ENCODE data around the gene ZBTB22.
"Not testable (repeated sequence)": the region's sequence is repeated elsewhere in the genome, so short reads cannot be mapped to it uniquely, and the experiment has no call there.

ZBTB22 gene

DNA sequence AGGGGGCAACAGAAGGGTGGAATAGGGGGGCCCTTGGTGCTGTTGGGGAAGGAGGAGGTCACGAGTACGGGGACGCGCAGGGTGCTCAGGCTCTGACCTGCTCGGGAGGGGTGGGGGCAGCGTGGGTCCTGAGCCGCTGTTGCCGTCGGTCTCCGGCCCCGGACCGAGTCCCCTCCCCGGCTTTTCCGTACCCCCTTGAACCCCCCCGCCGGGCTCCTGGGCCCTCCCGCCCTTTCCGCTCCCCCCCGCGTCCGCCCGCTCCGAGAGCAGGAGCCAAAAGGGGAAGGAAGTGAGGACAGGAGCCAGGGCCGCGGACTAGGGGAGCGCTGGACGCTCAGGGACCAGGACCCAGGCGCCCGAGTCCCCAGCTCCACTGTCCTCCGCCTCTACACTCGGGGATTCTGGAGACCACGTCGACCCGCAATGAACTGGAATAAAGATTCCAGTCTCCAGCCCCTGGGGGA is 18.7 kb downstream of the ZBTB22 start, which contains the start of gene RGL2:
TSS of gene RGL2 (minus strand) at position 170 of the 464 bp plus-strand sequence. CDS start 332 bp downstream, outside the sequence.
- peak; percentile 68 for DNase-seq

DNA sequence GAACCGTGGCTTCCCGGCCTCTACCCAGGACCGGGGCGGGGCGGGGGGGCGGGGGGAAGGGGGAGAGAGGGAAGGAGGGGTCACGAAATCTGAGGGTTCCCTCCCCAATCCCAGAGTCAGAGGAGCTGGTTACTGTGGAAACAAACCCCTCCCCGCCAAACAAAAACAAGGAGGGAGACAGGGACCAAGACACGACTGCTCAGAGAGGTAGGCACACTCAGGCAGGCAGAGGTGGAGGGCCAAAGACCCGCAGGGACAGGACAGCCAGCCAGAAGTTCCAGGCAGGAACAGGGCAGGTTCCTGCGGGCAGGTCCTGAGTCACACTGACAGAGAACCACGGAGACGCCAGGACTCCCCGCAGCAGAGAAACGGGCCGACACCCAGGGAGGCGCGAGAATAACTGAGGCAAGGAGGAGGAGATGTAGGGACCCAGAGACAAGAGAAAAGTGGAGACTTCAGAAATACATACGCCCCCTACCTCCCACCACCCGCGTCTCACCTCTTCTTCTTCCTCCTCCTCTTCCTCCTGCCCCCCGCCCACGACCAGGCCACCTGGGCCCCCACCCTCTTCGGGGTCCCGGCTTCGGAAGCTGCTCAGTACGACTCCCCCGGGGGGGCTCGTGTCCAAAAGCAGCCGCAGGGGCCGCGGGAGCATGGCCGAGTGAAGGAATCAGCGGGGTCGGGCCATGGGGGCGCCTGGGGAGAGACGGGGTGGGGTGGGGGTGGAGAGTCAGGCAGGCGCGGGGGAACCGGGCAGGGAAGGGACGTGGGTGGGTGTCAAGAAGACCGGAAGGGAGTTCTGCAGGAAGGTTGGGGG is 19.4 kb downstream of the ZBTB22 start:
- DNase-seq: peak; percentile 78

DNA sequence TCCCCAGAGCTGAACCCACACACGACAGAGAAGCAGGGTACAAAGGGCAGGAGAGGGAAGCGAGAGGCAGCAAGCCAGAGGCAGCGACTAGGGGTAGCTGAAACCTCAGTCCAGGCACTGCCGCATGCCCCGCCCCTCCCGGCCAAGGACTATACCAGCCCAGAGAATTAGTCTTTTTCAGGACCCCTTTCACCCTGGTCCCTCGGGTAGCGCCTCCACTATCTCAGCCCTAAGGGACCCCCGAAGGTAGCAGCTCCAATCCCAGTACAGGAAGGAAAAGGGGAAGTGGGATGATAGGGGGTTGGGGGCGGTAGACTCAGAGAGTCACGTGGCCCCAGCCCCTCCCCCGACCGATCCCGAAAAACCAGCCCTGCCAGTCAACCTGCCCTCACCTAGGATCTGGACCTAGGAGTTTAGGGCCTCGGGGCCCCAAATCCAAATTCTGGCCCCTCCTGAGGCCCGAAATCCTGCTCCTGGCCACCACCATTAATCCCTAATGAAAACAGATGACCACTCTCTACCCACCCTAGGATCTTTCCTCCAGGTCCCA is 20.1 kb downstream of the ZBTB22 start:
- DNase-seq: no peak

DNA sequence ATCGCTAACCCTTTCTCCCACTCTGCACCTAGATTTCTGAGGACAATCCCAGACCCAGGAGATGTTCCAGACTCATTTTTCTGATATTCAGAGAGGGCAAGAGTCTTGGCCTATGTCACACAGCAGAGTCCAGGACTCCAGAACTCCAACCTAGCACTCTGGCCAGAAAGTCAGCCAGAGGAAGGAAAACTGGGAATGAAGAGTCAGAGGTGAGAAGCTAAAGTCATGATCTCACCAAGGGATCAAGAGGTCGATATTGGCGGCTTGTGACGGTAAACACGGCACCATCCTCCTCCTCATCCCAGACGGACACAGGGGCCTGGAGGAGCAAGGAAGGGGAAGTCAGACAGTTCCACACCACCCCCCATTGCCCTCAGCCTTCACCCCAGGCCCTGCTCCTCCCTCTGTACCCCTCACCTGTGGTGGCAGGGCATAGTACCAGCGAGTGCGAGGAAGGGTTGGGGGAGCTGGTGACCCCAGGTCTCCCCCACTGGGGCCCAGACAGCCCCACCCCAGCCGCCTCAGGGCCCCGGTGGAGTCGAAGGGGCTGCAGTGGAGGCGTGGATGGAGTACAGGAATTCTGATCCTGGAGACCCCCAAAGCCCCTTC is 20.6 kb downstream of the ZBTB22 start:
- DNase-seq: no peak

DNA sequence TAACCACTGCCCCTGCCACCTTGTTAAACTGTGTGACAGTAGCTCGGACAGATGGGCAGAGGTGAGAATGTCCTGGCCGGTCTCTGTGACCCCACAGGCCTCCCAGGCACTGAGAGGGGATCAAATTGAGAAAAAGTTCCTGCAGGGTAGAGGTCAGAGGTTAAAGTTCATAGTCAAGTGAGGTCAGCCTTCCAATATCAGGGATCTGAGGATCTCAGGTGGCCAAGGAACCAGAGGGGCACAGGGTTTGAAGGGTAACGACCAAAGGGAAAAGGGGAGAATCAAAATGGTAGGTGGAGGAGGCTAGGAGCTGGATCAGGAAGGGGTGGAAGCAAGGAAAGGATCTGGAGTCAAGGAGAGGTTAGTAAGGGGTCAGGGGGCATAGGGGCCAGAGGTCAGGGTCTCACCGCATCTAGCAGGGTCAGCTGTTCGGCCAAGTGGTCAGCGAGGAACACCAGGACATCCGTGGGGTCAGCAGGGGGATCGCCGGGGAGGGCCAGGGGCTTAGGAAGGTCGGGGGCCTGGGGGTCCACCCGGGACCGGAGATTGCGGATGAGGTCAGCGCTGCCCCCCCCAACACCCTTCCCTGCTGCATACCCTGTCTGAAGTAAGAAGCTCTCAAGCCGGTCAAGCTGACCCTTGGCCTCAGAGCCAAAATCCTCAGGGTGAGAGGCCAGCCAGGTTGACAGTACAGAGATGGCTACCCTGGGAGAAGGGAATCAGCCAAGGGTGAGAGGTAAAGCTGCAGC is 21.7 kb downstream of the ZBTB22 start:
- no peak for DNase-seq

DNA sequence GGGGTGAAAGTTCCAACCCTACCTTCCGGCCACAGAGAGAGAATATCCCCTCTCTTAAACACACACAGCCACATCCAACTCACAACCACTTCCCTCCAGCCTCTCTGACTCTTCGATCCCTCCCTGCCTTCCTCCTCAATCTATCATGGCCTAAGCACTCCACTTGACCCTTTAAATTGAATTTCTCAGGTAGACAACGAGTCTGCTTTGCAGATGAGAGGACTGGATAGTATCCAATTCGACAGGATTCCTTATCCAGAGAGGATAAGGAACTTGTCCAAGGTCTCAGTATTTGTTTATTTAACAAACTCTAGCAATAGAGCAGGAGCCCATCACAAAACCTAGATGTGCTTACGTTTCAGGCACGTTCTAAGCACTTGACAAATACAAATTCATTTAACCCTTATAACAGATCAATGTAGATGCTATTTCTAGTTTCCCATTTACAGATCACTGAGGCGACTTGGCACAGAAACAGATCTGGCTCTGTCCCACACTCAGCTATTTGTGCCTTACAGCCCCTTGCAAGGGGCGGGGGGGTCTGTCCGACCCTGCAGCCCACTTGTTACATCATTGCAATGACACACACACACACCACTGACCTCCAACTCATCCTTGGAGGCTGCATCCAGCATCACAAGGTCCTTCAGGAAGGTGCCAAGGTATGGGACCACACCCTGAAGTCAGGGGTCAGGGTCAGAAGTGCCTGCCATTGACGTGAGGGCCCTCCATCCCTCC is 23.3 kb downstream of the ZBTB22 start:
- DNase-seq: no peak

DNA sequence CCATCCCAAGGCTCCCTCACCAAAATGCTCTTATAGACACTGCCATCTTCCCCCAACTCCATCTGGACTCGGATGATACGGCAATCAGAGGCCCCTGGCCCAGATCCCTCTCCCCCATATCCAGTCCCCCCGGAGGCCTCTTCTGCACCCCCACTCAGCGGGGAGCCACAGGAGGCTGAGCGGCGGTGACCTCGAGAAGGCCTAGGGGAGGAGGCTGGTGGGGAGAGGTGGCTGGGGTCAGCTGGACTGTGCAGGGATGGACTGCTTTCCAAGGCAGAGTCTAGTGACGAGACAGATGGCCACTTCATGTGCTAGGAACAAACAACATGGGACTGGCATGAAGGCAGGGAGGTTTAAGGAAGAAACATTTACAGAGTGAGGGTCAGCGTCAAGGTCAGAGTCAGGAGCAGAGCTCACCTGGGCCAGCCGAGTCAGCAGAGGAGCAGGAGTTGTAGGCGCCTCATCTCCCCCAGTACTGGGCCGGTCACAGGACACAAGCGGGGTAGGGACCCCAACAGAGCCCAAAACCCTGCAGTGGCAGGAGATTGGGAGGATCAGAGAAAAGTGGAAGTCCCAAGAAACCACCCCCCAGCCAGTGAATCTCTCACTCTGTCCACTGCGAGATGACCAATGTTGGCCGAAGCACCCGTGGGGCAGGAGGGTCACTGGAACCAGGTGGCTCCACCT is 24.4 kb downstream of the ZBTB22 start:
- no peak for DNase-seq

DNA sequence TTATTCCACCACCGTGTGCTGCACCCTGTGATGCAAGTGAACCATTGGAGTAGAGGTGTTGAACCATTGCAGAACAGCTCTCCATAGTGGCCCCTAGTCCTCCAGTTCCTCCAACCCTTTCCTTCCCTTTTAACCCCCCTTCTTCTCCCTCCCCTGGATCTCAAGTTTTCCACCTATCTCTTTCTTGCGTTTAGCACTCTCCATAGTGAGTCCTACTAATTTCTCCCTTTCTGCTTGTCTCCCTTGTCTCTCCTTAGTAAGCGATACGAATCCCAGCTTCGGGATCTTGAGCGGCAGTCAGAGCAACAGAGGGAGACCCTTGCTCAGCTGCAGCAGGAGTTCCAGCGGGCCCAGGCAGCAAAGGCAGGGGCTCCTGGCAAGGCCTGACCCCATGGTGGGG is 27.1 kb downstream of the ZBTB22 start:
- DNase-seq: no peak

DNA sequence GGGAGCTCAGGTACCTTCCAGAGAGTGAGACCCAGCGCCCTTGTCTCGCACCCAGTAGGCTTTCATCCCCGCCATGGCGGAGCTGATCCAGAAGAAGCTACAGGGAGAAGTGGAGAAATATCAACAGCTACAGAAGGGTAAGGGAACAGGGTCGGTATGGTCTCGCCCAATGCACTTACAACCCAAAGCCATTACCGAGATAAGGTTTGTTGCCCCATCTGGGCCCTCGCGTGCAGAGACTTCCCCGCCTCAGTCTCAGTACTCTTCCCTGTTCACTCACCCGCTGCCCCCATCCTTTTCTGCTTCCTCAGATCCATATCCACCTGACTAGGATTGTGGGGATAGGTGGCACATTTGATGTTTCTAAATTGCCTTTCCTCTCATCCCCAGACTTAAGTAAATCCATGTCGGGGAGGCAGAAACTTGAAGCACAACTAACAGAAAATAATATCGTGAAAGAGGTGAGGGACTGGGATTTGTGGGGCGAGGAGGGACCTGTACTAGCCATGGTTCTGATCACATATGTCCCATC is 27.7 kb downstream of the ZBTB22 start:
- DNase-seq: no peak

DNA sequence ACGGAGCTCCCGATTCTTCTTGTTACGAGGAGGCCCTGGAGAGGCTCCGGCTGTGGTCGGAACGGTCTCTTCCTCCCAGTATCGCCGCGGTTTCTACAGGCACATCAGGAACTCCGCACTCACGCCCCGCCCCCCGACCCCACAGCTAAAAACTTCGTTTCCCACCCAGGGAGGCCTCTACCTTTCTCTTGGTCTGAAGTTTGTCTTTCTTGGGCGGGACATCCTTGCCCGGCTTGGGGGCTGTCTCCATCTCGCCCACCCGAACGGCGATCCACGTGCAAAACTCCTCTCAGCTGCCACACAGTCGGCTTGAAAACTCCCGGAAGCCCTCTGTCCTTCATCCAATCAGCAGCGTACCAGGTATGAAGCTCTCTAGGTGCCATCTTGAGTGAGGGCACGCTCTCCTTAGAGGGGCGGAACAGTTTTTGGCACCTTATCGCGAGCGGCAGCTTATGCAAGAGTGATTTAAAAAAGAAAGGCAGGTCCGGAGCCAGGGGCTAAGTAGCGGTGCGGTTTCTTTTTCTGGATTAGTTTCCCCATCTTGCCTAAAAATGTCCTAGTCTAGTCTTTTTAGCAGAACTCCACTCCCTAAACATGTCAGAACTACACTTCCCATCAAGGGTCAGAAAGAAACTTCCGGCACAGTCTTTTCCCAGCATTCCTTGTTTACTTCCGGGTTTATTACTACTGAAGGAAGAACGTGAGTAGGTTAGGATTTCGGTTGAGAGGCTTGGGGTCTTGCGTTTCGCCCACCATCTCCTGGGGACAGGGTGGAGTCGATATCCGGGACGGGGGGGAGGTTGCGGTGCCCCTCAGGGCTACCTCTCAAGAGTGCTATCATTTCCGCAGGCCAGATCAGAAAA is 28.4 kb downstream of the ZBTB22 start, which contains the start of the genes PFDN6 and WDR46:
TSS of gene PFDN6 (plus strand) at position 681 of the 863 bp plus-strand sequence. CDS start 256 bp downstream, outside the sequence.
TSS of gene WDR46 (minus strand) at position 319 of the 863 bp plus-strand sequence. CDS start at position 250, 69 bp downstream.
- DNase-seq: peak; percentile 91

DNA sequence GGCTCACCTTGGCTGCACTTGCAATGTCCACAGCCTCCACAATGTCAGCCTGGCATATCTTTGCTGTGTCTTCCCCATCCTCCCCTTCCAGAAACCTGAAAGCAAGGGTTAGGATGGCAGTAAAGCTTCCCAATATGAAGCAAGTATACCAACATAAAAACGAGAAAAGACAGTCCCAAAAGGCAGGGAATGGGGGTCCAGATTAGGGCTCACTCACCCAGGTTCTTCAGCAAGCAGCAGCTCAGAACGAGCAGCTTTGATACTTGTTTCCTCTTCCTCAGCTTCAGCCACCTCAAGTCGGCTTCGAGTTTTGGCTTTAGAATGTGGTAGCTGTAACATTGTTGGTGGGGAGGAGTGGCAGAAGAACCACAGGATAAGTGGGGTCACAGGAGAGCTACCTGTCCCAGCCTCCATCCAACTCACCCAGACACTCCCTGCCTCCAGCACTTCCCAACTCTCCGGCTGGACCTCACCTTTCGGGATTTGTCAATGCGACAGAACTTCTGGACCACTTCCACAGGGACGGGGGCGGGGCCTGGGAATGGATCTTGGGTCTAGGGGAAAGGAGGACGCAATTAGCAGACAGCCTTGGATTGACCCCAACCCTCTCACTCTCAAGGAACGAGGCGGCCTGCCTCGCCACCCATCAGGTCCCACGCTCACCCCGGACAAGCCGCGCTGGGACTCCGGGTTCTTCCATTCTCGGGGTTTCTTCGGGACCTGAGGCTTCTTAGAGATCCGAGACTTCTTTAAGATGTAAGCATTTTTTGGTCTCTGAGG is 29.2 kb downstream of the ZBTB22 start:
- no peak for DNase-seq

DNA sequence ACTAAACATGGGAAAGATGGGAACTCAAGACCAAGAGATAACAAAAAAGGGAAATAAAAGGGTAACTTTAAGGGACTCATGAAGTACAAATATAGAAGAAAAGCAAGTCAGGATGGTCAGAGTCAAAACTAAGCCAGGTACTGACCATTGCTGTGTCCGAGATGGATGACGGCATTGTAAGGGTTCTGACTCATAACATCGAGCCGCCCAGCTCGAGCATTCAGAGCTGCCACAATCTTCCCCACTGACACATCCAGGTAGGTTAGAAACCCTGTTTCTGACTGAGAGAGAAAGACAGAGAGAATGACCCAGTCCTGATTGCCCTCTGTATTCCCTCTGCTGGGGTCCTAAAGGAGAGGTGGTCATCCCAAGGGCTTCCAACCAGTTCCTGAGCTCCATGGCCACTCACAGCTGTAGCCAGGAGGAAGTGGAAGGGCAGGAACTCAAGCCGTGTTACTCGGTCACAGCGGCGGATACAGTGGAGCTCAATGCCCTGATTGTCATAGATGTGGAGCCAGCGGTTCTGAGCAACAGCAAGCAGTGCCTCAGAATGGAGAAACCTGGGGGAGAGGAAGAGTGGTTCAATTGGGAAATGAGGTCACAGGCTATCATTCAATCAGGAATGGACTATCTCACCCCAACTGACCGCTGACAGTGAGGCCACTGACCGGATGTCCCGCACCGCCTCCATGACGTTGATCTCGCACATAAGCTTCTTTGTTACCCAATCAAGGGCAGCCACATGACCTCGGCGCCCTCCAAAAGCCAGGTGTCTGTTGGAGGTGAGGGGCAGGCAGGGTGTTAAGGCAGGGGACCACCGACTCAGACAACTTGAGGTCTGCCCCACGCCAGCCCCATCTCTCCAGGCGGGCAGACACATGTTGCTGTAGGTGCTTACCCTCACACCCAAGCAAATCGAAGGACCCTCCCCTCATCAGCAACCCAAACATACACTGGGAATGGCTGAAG is 30.3 kb downstream of the ZBTB22 start:
- no peak for DNase-seq

DNA sequence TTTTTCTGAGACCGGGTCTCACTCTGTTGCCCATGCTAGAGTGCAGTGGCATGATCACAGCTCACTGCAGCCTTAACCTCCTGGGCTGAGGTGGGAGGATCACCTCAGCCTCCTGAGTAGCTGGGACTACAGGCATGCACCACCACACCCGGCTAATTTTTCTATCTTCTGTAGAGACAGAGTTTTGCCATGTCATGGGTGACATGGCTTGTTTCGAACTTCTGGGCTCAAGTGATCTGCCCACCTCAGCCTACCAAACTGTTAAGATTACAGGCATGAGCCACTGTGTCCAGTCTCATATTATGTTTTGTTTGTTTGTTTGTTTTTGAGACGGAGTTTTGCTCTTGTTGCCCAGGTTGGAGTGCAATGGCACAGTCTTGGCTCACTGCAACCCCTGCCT is 32.3 kb downstream of the ZBTB22 start:
- DNase-seq: not testable (repeated sequence)

DNA sequence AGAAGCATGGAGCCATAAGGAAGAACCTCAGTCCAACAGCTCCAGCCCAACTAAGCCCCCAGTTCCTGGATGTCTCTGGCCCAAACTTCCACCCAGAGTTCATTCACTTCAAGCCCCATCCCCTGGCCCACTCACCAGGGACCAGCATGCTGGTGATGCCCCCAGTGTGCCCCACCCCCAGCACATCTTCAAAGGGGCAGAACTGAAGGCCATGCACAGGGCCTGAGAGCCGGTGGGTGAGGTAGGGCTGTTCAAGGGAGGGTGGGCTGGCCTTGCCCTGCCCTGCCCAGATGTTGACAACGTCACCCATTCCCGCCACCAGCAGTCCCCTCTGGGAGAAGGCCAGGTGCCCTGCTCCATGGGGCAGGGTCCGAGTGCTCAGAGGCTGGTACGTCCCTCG is 37.0 kb downstream of the ZBTB22 start:
- no peak for DNase-seq

DNA sequence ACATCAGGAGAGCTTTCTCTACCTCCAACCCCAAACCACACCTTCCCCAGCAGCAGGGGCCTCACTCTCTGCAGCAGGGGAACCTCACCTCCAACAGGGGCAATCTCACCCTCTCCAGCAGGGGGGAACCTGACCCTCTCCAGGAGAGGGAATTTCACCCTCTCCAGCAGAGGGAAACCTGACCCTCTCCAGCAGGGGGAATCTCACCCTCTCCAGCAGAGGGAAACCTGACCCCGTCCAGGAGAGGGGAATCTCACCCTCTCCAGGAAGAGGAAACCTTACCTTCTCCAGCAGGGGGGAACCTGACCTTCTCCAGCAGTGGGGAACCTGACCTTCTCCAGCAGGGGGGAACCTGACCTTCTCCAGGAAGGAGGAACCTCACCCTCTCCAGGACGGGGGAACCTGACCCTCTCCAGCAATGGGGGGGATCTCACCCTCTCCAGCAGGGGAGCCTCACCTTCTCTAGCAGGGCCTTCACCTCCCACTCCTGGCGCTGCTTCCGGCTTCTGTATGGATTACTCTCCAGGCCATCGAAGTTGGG is 37.5 kb downstream of the ZBTB22 start:
- DNase-seq: no peak

DNA sequence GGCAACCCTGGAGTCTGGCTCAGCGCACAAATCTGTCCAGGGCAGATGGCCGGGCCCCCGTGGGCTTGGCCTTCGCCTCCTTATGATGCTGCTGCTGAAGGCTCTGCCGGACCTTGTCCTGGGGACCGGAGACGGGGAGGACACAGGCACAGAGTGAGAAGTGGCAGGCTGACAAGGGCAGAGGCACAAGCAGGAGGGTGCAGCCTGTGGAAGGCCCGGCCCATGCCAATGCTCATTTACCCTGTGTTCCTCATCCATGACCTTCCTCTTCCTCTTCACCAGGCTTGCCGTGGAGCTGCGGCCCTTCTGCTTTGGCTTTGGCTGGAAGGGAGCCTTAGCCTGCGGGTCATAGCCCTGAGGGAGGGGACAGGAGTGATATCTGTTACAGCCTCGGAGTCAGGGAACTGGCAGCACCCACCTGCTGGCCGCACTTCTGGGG is 38.3 kb downstream of the ZBTB22 start:
- no peak for DNase-seq

DNA sequence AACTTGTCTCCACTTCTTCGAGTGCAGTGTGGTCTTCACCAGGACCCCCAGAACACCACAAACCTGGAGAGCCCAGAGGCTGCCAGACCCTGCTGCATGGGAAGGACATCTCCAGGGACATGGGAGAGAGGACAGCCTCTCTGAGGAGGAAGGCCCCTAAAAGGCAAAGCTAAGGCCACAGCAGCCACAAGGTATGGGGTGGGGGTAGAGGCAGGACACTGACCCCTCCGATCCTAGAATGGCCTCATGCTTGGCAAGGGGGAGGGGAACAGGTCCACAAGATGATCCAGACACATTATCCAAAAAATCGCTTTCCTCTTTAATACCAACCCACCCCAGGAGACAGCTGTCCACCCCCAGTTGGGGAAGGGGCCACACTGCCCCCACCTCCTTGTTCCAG is 38.7 kb downstream of the ZBTB22 start:
- no peak for DNase-seq

DNA sequence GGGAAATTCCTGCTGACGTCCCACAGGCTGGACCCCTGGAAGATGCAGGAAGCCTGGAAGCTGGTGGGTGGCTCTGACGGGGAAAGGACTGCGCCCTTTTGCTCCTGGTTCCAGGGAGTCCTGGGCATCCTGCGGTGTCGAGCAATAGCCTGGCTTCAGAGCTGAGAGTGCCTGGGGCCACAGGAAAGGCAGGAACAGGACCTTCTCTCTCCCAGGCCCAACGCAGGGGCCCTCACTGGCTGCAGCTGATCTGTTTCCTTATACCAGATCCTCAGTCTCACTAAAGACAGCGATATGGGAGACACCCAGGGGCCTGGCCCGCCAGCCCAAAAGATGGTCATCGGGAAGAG is 39.2 kb downstream of the ZBTB22 start:
- DNase-seq: no peak

Measured in activated CD4-positive, alpha-beta T cell treated with anti-CD3 and anti-CD28 coated beads, Interleukin-10, Interleukin-2, amounts not matched to agents 100 ng/mL and 50 ng/mL, durations not matched to agents 16 hours and 8 hours (primary cell).